Body of pancreas (tissue), 4 donors: ENCODE results near the gene SORCS2. TPM values are rescaled to one million over a fixed set of nuclear protein-coding genes. Genes with fewer than 3 reads are reported as not detected.
A peak's percentile ranks its signal among the peaks of the same experiment; 100 is the strongest.

ENCODE experiments used
- ATAC-seq: fragments of 150-250 bp; one replicate; pipeline ENCODE4 v1.9.1; 2016
- DNase-seq, 4 donors: peaks; one replicate each; pipeline ENCODE4 v3.0.0-alpha.2; 2019
- H3K27ac ChIP-seq, 4 donors: fragments of 200-600 bp; sonication (generic); 1 replicate in 3 of 4; 2 replicates in 1 of 4; pipeline versions ENCODE4 v1.5.1 to v1.6.1; 2016 to 2019; ENCODE audit warnings: mild to moderate bottlenecking in 1 of 4, mixed read lengths in 1 of 4, moderate library complexity in 1 of 4
- H3K27me3 ChIP-seq, 2 donors: fragments of 200-600 bp; sonication (generic); one replicate each; pipeline ENCODE4 v1.6.0; 2016; ENCODE audit warnings: mild to moderate bottlenecking in 1 of 2
- H3K36me3 ChIP-seq, 2 donors: fragments of 200-600 bp; sonication (generic); replicated peaks in 1 of 2; 2 replicates each; pipeline ENCODE4 v1.5.1; 2016; ENCODE audit warnings: low read depth in 2 of 2; ENCODE audit not compliant: insufficient read depth in 1 of 2
- H3K4me1 ChIP-seq: fragments of 200-600 bp; sonication (generic); one replicate; pipeline ENCODE4 v1.6.0; 2016
- H3K4me3 ChIP-seq, 2 donors: fragments of 200-600 bp; sonication (generic); 1 replicate in 1 of 2; 2 replicates in 1 of 2; pipeline ENCODE4 v1.5.1; 2016 to 2019
- H3K9me3 ChIP-seq, 3 donors: fragments of 200-600 bp; sonication (generic); 1 replicate in 2 of 3; 2 replicates in 1 of 3; pipeline ENCODE4 v1.5.1; 2016
- POLR2A ChIP-seq, 3 donors: fragments of 450-650 bp; IDR thresholded peaks; one replicate each; pipeline ENCODE4 v1.6.1; 2016; ENCODE audit warnings: antibody characterized with exemption in 3 of 3, mild to moderate bottlenecking in 2 of 3
- WGBS, 2 donors: methylation state at CpG; one replicate each; pipeline ENCODE4 v1.1.5; 2017; 5-methylcytosine and 5-hydroxymethylcytosine counted together
- intact Hi-C: fragments of 100-400 bp; cut with DNase I; formaldehyde crosslinking; loops from one replicate; pipeline ENCODE4 v1.15.1; 2023
- total RNA-seq, 2 donors: library from RNA; depleted of rRNA; stranded (reverse); fragments of >200 nt; gene quantifications; one replicate each; pipeline ENCODE4 v1.1.0, GENCODE V29; 2016
- TF ChIP-seq, protein P1 (sequence below), 7 experiments: fragments of 450-650 bp in 4 of 7; fragments of 200-600 bp in 3 of 7; sonication (generic) in 3 of 7; IDR thresholded peaks; one replicate each; pipeline ENCODE4 v1.5.1; 2016 to 2019; ENCODE audit warnings: antibody characterized with exemption in 7 of 7

Gene SORCS2
- total RNA-seq, 2 donors from 2014 or later: 0.26 to 0.33 TPM

DNA sequence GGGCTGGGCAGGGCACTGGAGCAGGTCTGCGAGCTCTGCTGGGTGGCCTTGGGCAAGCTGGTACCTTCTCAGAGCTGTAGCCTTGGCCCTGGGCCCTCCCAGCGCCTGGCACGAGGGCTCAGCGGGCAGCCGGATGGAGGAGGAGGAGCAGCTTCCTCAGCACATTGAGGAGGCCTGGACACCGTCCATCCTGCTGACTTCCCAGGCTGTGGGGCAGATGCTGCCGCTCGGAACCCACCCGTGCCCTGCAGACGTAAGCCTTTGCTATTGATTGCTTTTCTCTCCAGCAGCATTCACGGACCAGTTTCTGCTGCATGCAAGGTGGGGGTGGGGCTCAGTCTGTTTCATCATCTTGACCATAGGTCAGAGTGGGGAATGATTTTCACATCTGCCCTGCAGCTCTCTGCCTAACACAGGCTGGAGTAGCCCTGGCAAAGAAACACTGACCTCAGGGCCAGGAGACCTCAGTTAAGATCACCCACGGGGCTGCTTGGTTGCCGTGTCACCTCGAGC, 323.1 kb downstream of the SORCS2 start:
- Histone ChIP-seq H3K36me3 (no peaks in the 10 kb centered on the region), H3K9me3 (no peaks in the 10 kb centered on the region), H3K4me1 (no peaks in the 10 kb centered on the region), H3K4me3 (no peak overlapping the region), H3K27me3 (no peaks in the 10 kb centered on the region), H3K27ac (no peak overlapping the region)
- peak in 2 of 4 donors; percentile 21 to 34 for DNase-seq
- no peak for ATAC-seq
- WGBS, 2 donors: 39 to 57% methylated on average over 3 to 10 of the region's 14 CpGs
- TF ChIP-seq, protein P1, sequence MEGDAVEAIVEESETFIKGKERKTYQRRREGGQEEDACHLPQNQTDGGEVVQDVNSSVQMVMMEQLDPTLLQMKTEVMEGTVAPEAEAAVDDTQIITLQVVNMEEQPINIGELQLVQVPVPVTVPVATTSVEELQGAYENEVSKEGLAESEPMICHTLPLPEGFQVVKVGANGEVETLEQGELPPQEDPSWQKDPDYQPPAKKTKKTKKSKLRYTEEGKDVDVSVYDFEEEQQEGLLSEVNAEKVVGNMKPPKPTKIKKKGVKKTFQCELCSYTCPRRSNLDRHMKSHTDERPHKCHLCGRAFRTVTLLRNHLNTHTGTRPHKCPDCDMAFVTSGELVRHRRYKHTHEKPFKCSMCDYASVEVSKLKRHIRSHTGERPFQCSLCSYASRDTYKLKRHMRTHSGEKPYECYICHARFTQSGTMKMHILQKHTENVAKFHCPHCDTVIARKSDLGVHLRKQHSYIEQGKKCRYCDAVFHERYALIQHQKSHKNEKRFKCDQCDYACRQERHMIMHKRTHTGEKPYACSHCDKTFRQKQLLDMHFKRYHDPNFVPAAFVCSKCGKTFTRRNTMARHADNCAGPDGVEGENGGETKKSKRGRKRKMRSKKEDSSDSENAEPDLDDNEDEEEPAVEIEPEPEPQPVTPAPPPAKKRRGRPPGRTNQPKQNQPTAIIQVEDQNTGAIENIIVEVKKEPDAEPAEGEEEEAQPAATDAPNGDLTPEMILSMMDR (IDR thresholded peaks at IDR 0.05): no peak
- no peak for TF ChIP-seq POLR2A (IDR thresholded peaks at IDR 0.05)
- intact Hi-C loops: no loop called here

DNA sequence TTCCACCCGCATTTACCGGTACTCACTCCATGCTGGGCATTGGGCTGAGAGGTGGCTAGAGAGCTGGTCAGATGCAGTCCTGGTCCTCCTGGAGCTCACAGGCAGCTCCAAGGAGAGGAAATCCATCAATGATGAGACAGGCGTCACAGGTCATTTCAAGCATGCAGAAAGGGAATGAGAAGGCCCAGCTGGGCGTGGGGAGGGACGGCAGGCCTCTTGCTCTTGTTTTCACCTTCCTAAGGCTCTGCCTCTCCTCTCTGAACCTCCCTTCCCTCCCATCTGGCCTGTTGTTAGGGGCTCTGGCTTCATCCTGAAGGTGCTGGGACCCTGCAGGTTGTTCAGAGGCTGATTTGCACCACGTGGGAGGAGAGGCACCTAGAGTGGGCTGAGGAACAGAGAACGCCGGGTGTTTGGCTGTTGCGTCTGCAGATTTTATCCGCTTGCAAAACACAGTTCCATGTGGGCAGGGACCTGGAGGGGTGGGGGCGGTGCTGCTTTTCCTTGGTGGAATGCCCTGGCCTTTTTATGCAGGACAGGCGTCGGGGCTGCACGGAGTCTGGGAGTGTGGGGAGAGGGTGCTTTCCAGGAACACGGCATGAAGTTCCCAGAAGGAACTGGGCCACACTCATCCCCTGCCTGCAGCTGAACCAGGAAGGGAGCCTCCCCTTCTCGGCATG, 323.9 kb downstream of the SORCS2 start:
- Histone ChIP-seq H3K36me3 (no peaks in the 10 kb centered on the region), H3K4me1 (no peaks in the 10 kb centered on the region), H3K27ac (no peak overlapping the region), H3K4me3 (no peak overlapping the region), H3K9me3 (no peaks in the 10 kb centered on the region), H3K27me3 (no peaks in the 10 kb centered on the region)
- DNase-seq (no peak), ATAC-seq (no peak)
- intact Hi-C loops: no loop called here
- 45 to 52% methylated on average over 10 to 16 of the region's 16 CpGs for WGBS, 2 donors
- TF ChIP-seq, protein P1 (IDR thresholded peaks at IDR 0.05): no peak
- no peak for TF ChIP-seq POLR2A (IDR thresholded peaks at IDR 0.05)

DNA sequence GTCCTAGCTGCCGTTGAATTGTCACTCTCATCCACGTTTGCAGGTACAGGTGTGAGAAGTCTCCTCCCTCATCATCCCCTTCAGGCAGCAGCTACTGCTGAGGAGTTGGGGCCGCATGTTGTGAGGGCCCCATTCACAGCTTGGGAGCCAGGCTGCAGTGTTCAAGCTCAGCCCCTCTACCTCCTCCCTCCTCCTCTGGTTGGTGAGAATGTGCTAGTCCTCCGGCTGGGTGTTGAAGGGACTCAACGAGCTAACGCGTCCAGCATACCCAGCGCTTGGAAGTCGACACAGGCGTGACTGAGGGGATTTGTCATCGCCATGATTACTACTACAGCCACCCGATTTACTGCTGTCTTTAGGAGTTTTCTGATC, 324.4 kb downstream of the SORCS2 start:
- H3K27me3 ChIP-seq: no peaks in the 10 kb centered on the region
- 17 to 32% methylated on average over 5 to 12 of the region's 12 CpGs for WGBS, 2 donors
- no peak for TF ChIP-seq POLR2A (IDR thresholded peaks at IDR 0.05)
- TF ChIP-seq, protein P1 (IDR thresholded peaks at IDR 0.05): no peak
- intact Hi-C loops: no loop called here
- H3K27ac ChIP-seq: no peak overlapping the region
- H3K36me3 ChIP-seq: no peaks in the 10 kb centered on the region
- H3K4me3 ChIP-seq: no peak overlapping the region
- DNase-seq (no peak), ATAC-seq (no peak)
- H3K9me3 ChIP-seq: no peaks in the 10 kb centered on the region
- H3K4me1 ChIP-seq: no peaks in the 10 kb centered on the region

DNA sequence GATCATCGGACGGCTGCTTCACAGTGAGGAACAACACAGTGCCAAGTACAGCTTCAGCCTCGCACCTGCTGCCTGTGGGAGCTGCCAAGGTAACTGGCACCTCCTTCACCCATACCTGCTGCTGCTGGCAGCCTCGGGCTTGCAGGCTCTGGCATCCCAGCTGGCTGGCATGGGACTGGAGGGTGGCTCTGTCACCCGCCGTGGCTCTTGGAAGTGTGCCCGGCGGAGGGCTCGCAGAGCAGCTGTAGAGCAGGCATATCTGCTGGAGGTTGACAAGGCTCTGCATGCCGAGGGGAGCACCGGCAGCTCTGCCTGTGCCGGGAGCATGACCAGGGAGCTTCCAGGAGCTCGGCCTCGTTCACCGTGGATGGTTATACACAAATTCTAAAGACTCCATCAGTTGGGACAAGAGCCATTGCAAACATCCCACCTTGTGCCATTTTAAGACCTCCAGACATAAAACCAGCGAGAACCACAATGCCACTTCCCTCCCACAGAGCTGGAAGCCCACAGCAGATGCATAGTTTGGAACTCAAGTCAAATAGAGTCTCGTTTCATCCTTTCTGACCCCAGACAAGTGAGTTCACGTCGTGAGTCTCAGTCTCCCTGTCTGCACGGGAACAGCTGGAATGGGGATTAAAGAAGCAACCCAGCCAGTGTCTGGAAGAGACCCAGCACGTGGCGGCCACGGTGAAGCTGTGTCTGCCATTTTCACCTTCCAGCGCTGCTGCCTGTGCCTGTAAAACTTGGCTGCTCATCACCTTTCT, 326.7 kb downstream of the SORCS2 start:
- Histone ChIP-seq H3K27ac (no peak overlapping the region), H3K4me1 (no peaks in the 10 kb centered on the region), H3K36me3 (no peaks in the 10 kb centered on the region), H3K9me3 (no peaks in the 10 kb centered on the region), H3K27me3 (no peaks in the 10 kb centered on the region), H3K4me3 (no peak overlapping the region)
- intact Hi-C loops: no loop called here
- WGBS, 2 donors: 59 to 72% methylated on average over 11 to 23 of the region's 24 CpGs
- DNase-seq (peak in 2 of 4 donors; percentile 42 to 56), ATAC-seq (no peak)
- TF ChIP-seq, protein P1 (IDR thresholded peaks at IDR 0.05): no peak
- TF ChIP-seq POLR2A (IDR thresholded peaks at IDR 0.05): no peak
